MM.1S (cell line): Measurements from ENCODE around the gene RRAD.

Experiments used
- CTCF ChIP-seq: fragments of 300-600 bp; sonication (generic); IDR thresholded peaks from 2 replicates; pipeline ENCODE4 v1.5.1; 2016; ENCODE audit warnings: antibody characterized with exemption, low read length, mixed read lengths
- EZH2 ChIP-seq: fragments of 300-600 bp; sonication (generic); optimal IDR thresholded peaks from 2 replicates; pipeline ENCODE3; 2017; ENCODE audit warnings: low read depth, mild to moderate bottlenecking, antibody characterized with exemption, low read length, mixed read lengths
- EZH2phosphoT487 ChIP-seq: fragments of 300-600 bp; sonication (generic); IDR thresholded peaks from 2 replicates; pipeline ENCODE4 v1.6.1; 2018; ENCODE audit warnings: antibody characterized with exemption, low read length

GRCh38 chr16:66881964-66882508 lies 43.3 kb downstream of the RRAD start:
- TF ChIP-seq CTCF (no peak), EZH2 (no peak), EZH2phosphoT487 (no peak)
